Brain pericyte (primary cell): ENCODE data around the gene IRS1.
"Not testable (repeated sequence)": the region's sequence is repeated elsewhere in the genome, so short reads cannot be mapped to it uniquely, and the experiment has no call there.

Experiments used
- DNase-seq: peaks from one replicate; pipeline ENCODE4 v3.0.0-alpha.2; 2012; ENCODE audit warnings: low read depth, low spot score

The IRS1 gene

GRCh38 chr2:226799211-226799975 is at the start of gene IRS1:
Gene IRS1, minus strand, starts transcription at chr2:226799820. Its CDS starts 1,082 bp downstream, at chr2:226798738.
- DNase-seq, result no peak

- no peak for DNase-seq
Observed at GRCh38 chr2:226849349-226849748, 49.7 kb upstream of the IRS1 start.

GRCh38 chr2:226847511-226847910 is 47.9 kb upstream of the IRS1 start:
- DNase-seq, result no peak

GRCh38 chr2:226847090-226847489 is 47.5 kb upstream of the IRS1 start:
- DNase-seq, result no peak

GRCh38 chr2:226845386-226846116 is 45.9 kb upstream of the IRS1 start:
- DNase-seq, result no peak

GRCh38 chr2:226843001-226843400 is 43.4 kb upstream of the IRS1 start:
- not testable (repeated sequence) for DNase-seq

GRCh38 chr2:226839951-226840350 is 40.3 kb upstream of the IRS1 start:
- DNase-seq, result no peak

- no peak for DNase-seq
Observed at GRCh38 chr2:226839161-226839560, 39.5 kb upstream of the IRS1 start.

- no peak for DNase-seq
Observed at GRCh38 chr2:226838722-226839121, 39.1 kb upstream of the IRS1 start.

- no peak for DNase-seq
Observed at GRCh38 chr2:226837787-226838603, 38.4 kb upstream of the IRS1 start.

GRCh38 chr2:226837334-226837733 is 37.7 kb upstream of the IRS1 start:
- no peak for DNase-seq

- no peak for DNase-seq
Observed at GRCh38 chr2:226836548-226836885, 36.9 kb upstream of the IRS1 start.

- peak; percentile 89 for DNase-seq
Observed at GRCh38 chr2:226835796-226836547, 36.4 kb upstream of the IRS1 start, which contains the start of gene RHBDD1. Gene RHBDD1, plus strand, starts transcription at chr2:226836054. Its CDS starts 28,640 bp downstream, at chr2:226864694.

GRCh38 chr2:226835420-226835795 is 35.8 kb upstream of the IRS1 start:
- no peak for DNase-seq

GRCh38 chr2:226834880-226835279 is 35.3 kb upstream of the IRS1 start:
- not testable (repeated sequence) for DNase-seq

- DNase-seq, result no peak
Observed at GRCh38 chr2:226832061-226832460, 32.4 kb upstream of the IRS1 start.

- DNase-seq, result no peak
Observed at GRCh38 chr2:226831266-226831665, 31.6 kb upstream of the IRS1 start.

- DNase-seq, result no peak
Observed at GRCh38 chr2:226829721-226830631, 30.4 kb upstream of the IRS1 start.

GRCh38 chr2:226828191-226828590 is 28.6 kb upstream of the IRS1 start:
- no peak for DNase-seq

GRCh38 chr2:226825056-226825455 is 25.4 kb upstream of the IRS1 start:
- no peak for DNase-seq
